ENCODE results near the gene MTCH1.
"Not testable (repeated sequence)": the region's sequence is repeated elsewhere in the genome, so short reads cannot be mapped to it uniquely, and the experiment has no call there.

Gene MTCH1

GRCh38 chr6:36955136-36955535 is 30.9 kb downstream of the MTCH1 start:
- TF ChIP-seq CTCF (conservative IDR thresholded peaks at IDR 0.05) = no peak
- TF ChIP-seq ZFX (IDR thresholded peaks at IDR 0.05) = no peak
- H3K27ac ChIP-seq = no peak overlapping the region

GRCh38 chr6:36954262-36954931 is 31.6 kb downstream of the MTCH1 start, which contains the start of gene PI16:
Gene PI16 (plus strand): TSS chr6:36954738. CDS start chr6:36954761, 23 bp downstream.
- TF ChIP-seq ZFX (IDR thresholded peaks at IDR 0.05) (no peak), CTCF (conservative IDR thresholded peaks at IDR 0.05) (no peak)
- no peak within 1 kb of the TSS for H3K27ac ChIP-seq

- no peak overlapping the region for H3K27ac ChIP-seq
- TF ChIP-seq CTCF (conservative IDR thresholded peaks at IDR 0.05) (no peak), ZFX (IDR thresholded peaks at IDR 0.05) (no peak)
Observed at GRCh38 chr6:36953931-36954261, 32.1 kb downstream of the MTCH1 start.

- H3K27ac ChIP-seq = no peak overlapping the region
Observed at GRCh38 chr6:36949636-36950035, 36.4 kb downstream of the MTCH1 start.

GRCh38 chr6:36949076-36949475 is 36.9 kb downstream of the MTCH1 start:
- H3K27ac ChIP-seq = not testable (repeated sequence)

More at GRCh38 chr6:36949636-36950035, 36.4 kb downstream of the MTCH1 start:
- TF ChIP-seq CTCF (conservative IDR thresholded peaks at IDR 0.05) (no peak), ZFX (IDR thresholded peaks at IDR 0.05) (no peak)

- no peak for TF ChIP-seq ZFX (IDR thresholded peaks at IDR 0.05)
- no peak for TF ChIP-seq CTCF (conservative IDR thresholded peaks at IDR 0.05)
- no peak overlapping the region for H3K27ac ChIP-seq
Observed at GRCh38 chr6:36947570-36948351, 38.2 kb downstream of the MTCH1 start.

- no peak overlapping the region for H3K27ac ChIP-seq
- no peak for TF ChIP-seq ZFX (IDR thresholded peaks at IDR 0.05)
Observed at GRCh38 chr6:36946526-36946925, 39.5 kb downstream of the MTCH1 start.

- no peak overlapping the region for H3K27ac ChIP-seq
Observed at GRCh38 chr6:36945301-36945700, 40.7 kb downstream of the MTCH1 start.

More at GRCh38 chr6:36945301-36945700, 40.7 kb downstream of the MTCH1 start:
- TF ChIP-seq ZFX (IDR thresholded peaks at IDR 0.05) = no peak
- no peak for TF ChIP-seq CTCF (conservative IDR thresholded peaks at IDR 0.05)
